ENCODE measurements around the gene DHRS7B.

Gene DHRS7B

GRCh38 chr17:21149621-21150020, 22.9 kb downstream of the DHRS7B start:
- H3K4me3 ChIP-seq (ENCODE audit: low read depth, low read length), result no peak overlapping the region

- no peak overlapping the region for H3K4me3 ChIP-seq (ENCODE audit: low read depth, low read length)
Observed at GRCh38 chr17:21152731-21153130, 26.0 kb downstream of the DHRS7B start.

DNA sequence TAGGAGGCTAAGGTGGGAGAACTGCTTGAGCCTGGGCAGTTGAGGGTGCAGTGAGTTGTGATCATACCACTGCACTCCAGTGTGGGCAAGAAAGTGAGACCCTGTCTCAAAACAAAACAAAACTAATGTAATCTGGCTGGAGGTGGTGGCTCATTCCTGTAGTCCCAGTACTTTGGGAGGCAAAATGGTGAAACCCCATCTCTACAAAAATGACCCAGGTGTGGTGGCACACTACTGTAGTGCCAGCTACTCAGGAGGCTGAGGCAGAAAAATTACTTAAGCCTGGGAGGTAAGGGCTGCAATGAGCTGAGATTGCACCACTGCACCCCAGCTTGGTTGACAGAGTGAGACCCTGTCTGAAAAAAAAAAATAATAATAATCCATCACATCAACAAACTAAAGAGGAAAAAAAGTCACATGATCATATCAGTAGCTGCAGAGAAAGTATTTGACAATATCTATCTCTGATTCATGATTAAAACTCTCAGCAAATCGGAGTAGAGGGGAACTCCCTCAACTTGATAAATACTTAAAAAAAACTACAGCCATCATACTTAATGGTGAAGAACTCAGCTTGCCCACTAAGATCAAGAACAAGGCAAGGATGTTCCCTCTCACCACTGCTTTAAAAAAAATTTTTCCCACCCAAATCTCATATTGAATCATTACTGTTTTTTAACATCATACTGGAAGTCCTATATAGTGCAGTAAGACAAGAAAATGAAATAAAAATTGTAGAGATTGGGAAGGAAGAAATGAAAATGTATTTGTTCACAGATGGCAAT, 31.0 kb downstream of the DHRS7B start:
- H3K4me3 ChIP-seq (ENCODE audit: low read depth, low read length), result no peak overlapping the region

- no peak overlapping the region for H3K4me3 ChIP-seq (ENCODE audit: low read depth, low read length)
Observed at GRCh38 chr17:21160401-21160800, 33.6 kb downstream of the DHRS7B start.

GRCh38 chr17:21161498-21162393, 35.0 kb downstream of the DHRS7B start:
- no peak overlapping the region for H3K4me3 ChIP-seq (ENCODE audit: low read depth, low read length)

GRCh38 chr17:21162394-21162775, 35.6 kb downstream of the DHRS7B start:
- H3K4me3 ChIP-seq (ENCODE audit: low read depth, low read length), result no peak overlapping the region

DNA sequence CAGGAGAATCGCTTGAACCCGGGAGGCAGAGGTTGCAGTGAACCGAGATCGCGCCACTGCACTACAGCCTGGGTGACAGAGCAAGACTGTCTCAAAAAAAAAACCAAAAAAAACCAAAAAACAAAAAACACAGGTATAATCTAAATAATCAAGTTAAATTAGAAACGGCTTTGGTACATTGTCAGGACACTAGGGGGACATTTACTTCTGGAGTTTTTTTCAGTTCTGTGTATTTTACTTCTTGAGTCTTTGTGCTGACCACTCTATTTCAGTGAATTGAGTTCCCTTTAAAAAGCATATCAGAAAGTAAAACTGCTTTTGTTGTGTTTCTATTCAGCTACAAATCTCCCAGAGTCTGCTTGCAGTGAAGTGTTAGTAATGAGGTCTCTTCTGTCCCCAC, 36.3 kb downstream of the DHRS7B start:
- H3K4me3 ChIP-seq (ENCODE audit: low read depth, low read length), result no peak overlapping the region

DNA sequence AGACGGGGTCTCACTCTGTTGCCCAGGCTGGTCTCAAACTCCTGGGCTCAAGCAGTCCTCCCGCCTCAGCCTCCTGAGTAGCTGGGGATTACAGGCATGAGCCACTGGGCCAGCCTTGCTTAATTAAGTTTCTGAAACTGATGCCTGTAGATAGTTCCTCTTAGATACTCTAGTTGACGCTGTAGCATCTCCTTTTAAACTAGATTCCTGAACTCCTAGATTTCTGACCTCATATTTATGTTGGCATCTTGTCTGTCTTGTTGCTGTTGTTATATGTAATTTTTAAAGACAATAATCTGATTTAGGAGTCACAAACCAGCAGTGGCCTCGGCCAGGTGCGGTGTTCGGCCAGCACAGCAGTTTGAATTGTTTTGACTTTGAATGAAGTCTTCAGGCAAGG, 37.5 kb downstream of the DHRS7B start:
- H3K4me3 ChIP-seq (ENCODE audit: low read depth, low read length), result no peak overlapping the region

GRCh38 chr17:21164620-21165019, 37.9 kb downstream of the DHRS7B start:
- H3K4me3 ChIP-seq (ENCODE audit: low read depth, low read length), result no peak overlapping the region

GRCh38 chr17:21165922-21166594, 39.3 kb downstream of the DHRS7B start:
- H3K4me3 ChIP-seq (ENCODE audit: low read depth, low read length), result no peak overlapping the region

DNA sequence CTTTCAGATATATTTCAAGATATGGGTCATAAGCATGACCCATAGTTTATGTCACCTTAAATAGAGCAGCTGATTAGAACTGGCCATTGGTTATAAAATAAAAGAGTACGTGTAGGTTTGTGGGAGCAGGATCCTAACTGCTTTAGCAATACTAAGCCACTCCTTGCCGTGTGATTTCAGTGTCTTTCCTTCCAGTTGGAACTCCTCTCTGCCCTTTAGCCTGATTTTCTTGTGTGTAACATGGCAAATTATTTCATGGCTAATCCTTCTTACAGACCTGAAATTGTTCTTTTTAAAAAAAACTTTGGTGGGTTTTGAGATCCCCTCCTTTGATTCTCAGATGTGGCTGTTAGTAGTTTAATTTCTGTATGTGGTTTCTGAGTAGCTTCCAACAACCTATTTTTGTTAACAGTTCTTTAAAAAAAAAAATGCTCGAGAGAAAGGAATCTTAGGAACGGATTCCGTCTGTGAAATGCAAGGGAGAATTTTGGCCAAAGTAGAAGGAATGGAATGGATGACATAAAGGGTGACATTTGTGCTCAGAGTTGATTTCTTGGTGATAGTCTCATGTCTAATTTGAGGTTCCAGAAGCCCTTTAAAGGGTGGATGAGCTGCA, 39.9 kb downstream of the DHRS7B start:
- H3K4me3 ChIP-seq (ENCODE audit: low read depth, low read length), result no peak overlapping the region

DNA sequence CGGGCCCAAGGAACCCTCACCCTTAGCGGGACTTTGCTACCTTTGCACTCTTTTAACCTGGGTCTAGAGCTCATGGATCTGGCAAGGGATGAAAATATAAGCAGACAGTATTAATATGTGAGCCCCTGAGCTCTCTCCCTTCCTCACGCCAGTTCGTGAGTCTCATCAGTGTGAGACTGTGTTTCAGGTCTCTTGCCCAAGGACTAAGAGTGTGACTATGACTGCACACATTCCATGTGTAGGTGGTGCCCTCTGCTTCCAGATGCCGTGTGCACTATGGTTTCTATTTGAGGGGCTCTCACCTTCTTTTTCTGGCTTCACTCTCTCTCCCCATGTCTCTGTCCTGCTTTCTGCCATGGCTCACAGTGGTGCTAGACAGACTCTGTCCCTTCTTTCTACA, 40.5 kb downstream of the DHRS7B start:
- H3K4me3 ChIP-seq (ENCODE audit: low read depth, low read length), result no peak overlapping the region

DNA sequence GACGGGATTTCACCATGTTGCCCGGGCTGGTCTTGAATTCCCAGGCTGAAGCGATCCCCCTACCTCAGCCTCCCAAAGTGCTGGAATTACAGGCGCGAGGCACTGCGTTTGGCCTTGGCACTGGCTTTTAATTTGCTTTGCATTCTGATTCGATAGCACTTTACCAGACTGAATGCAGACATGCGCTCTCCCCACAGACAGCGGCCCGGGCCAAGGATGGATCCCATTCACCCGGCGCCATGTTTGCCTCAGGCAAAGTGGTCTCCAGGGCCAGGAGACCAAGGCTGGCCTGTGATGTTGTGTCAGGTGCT, 41.7 kb downstream of the DHRS7B start:
- no peak overlapping the region for H3K4me3 ChIP-seq (ENCODE audit: low read depth, low read length)

- H3K4me3 ChIP-seq (ENCODE audit: low read depth, low read length), result no peak overlapping the region
Observed at GRCh38 chr17:21169496-21169895, 42.7 kb downstream of the DHRS7B start.

DNA sequence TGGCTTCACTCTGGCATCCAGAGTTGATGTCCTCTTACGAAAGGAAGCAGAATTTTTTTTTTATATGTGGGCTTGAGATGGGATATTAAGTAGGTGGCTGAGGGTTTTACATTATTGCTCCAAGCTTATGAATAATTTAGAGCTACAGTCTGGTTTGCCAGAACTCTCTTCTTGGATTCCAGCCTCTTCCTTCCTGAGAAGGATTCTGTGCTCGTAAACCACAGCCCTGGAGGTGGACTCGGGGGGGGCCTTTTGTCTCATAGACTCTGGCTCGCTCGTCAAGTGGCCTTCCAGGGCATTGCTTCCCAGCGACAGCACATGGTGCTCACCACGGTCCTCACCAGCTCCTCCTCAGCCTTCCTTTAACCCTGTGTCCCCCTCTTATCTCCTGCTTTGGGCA, 44.0 kb downstream of the DHRS7B start:
- H3K4me3 ChIP-seq (ENCODE audit: low read depth, low read length), result no peak overlapping the region

- no peak overlapping the region for H3K4me3 ChIP-seq (ENCODE audit: low read depth, low read length)
Observed at GRCh38 chr17:21171309-21171922, 44.7 kb downstream of the DHRS7B start.

DNA sequence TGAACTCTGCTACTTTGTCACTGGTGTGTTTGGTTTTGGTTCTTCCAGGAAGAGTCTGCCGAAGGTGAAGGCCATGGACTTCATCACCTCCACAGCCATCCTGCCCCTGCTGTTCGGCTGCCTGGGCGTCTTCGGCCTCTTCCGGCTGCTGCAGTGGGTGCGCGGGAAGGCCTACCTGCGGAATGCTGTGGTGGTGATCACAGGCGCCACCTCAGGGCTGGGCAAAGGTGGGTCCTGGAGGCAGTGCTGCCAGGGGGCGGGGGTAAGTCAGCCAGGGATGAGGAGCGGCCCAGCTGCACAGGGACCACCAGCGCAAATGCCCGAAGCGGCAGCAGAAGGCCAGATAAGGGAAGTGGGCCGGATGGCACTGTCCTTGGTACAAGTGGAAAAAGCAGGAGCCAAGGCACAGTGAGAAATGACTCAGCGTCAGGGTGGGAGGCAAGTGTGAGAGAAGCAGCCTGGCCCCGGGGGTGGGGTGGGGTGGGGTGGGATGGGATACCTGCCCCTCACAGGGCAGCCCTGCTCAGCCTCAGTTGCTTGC, 45.3 kb downstream of the DHRS7B start:
- no peak overlapping the region for H3K4me3 ChIP-seq (ENCODE audit: low read depth, low read length)

- no peak overlapping the region for H3K4me3 ChIP-seq (ENCODE audit: low read depth, low read length)
Observed at GRCh38 chr17:21172846-21173245, 46.1 kb downstream of the DHRS7B start.

DNA sequence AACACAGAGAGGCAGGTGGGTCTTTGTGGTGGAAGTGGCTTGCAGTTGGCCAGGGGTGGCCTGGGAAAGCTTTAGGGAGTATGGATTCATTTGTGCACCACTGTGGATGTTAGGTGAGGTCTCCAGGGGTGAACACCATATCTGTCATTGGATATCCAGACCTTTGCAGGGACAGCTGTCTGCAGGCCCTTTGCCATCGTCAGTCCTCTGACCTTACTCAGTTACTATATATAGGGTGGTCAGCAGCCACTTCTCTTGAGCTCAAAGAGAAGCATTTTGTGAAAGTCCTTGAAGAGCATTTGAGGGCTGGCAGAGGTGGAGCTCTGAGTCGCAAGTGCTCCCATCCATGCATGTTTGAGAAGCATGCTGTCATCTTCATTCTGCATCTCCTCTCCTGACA, 46.8 kb downstream of the DHRS7B start:
- no peak overlapping the region for H3K4me3 ChIP-seq (ENCODE audit: low read depth, low read length)

DNA sequence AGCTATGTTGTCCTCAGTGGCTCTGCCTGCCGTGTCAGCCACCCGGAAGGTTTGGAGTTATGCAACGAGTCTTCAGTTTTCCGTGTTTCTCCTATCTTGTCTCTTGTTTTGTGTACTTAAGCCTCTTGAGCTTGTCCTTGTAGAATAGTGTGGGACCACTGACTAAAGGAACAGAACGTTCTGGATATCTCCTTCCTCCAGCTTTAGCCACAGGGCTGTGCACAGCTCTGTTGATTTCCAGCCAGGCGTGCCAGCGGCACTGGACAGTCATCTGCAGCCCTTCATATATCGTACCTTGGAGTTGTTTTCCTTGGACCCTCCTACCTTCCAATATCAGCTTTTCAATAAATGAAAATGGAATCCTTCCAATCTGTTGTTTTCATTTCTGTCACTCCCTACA, 47.4 kb downstream of the DHRS7B start:
- H3K4me3 ChIP-seq (ENCODE audit: low read depth, low read length), result no peak overlapping the region

- no peak overlapping the region for H3K4me3 ChIP-seq (ENCODE audit: low read depth, low read length)
Observed at GRCh38 chr17:21174713-21175112, 47.9 kb downstream of the DHRS7B start.

Data from iPS-11a (cell line).